ENCODE measurements around the gene ARHGEF4.
"Not testable (repeated sequence)": the region's sequence is repeated elsewhere in the genome, so short reads cannot be mapped to it uniquely, and the experiment has no call there.

Gene ARHGEF4

DNA sequence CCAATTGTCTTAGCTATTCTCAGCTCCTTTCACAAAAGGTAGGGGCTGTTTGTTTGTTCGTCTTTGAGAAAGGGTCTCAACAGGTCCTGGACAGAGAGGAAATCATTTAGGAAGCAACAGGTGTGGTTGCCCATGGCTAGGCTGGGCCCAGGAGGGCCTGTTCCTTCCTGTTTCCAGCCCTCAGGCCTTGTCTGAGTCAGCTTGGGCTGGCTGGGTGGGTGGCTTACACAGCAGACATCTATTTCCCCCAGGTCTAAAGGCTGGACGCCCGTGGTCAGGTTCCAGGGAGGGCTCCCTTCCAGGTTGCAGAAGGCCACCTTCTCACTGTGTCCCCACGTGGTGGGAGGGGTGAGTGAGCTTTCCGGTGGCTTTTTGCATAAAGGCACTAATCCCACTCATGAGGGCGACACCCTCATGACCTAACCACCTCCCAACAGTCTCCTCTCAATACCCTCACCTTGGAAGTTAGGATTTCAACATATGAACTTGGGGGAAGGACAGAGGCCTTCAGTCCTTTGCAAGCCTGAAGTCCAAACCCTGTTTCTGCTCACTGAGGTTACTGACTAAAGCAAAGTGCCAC, 45.5 kb downstream of the ARHGEF4 start:
- no peak overlapping the region for H3K4me3 ChIP-seq (ENCODE audit: low read depth, low read length)

DNA sequence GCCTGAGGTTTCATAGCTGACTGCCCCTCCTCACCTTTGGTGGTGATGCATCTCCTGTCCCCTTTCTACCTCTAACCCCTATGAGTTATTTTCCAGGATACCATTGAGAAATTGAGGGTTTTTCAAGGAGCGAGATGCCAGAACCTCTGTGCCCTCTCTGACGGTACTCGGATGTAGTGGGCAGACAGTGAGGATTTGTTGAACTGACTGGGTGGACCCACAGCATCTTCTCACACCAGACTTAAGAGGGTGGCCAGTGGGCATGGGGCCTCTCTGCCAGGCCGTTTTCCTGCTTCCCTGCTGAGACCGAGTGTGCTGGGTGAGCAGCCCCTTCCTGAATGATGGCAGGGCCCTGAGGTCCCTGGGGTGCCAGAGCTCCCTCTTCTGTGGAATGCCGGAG, 46.3 kb downstream of the ARHGEF4 start:
- H3K4me3 ChIP-seq (ENCODE audit: low read depth, low read length), result no peak overlapping the region

DNA sequence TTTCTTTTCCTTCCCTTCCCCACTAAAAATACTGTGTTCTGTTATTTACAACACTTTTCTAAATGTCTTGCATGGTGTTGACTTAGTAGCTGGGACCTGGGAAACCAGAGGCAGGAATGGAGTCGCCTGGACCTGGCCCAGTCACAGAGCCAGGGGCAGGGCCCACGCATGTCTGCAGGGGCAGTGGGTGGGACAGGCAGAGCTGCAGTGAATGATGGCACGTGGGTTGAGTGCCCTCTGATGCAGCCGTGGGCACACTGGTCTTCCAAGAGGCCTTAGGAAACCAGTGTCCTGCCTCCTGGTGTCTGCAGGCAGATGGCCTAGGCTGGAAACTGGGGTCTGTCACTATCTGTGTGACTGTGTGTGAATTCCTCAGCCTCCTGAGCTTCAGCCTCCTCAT, 46.8 kb downstream of the ARHGEF4 start:
- H3K4me3 ChIP-seq (ENCODE audit: low read depth, low read length), result no peak overlapping the region

DNA sequence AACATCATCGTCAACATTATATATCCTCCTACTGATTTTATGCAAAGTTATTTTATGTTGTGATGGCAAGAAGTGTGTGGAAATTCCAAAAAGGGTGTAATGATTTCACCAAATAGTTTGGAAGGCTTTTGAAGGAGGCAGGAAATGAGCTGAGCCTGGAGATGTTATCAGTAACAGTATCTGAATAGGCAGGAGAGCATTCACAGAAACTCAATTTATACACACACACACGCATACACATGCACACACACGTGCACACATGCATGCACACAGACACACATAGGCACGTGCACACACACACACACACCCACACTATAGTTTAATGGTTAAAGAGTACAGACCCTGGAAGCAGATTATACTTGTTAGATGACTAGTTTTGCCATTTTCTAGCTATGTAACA, 47.3 kb downstream of the ARHGEF4 start:
- H3K4me3 ChIP-seq (ENCODE audit: low read depth, low read length), result no peak overlapping the region

DNA sequence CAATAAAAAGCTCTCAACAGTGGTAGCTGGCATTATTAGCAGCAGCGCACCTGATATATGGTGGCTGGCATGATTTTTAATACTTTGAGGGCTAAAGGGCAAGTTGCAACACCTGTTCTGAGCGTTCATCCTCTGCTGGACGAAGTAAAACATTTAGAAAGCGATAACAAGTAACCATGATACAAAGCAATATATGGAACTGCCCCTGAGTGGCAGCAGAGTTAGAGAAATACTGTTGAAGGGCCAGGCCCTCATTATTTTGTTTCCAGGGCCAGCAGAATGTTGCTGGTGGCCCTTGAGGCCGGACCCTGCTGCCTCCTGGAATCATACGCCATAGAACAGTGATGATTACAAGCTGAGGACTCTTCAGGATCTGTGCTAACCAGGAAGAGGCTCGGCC, 47.8 kb downstream of the ARHGEF4 start:
- no peak overlapping the region for H3K4me3 ChIP-seq (ENCODE audit: low read depth, low read length)

DNA sequence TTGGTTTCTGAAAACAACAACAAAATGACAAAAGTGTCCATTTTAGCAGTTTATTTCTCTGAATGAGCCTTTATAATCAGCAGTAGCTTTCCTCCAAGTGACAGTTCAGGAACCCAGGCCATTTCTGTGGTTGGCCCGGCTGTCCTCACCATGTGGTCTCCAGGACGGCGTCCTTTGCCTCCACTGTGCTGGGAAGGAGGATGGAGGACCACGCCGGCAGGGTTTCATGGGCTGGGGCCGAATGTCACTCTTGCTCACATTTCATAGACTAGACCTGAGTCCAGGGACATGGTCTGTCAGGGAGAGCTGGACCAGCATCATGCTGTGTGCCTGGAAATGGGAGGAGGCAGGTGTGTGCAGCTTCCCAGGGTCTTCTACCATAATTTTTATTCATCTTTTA, 50.9 kb downstream of the ARHGEF4 start:
- no peak overlapping the region for H3K4me3 ChIP-seq (ENCODE audit: low read depth, low read length)

DNA sequence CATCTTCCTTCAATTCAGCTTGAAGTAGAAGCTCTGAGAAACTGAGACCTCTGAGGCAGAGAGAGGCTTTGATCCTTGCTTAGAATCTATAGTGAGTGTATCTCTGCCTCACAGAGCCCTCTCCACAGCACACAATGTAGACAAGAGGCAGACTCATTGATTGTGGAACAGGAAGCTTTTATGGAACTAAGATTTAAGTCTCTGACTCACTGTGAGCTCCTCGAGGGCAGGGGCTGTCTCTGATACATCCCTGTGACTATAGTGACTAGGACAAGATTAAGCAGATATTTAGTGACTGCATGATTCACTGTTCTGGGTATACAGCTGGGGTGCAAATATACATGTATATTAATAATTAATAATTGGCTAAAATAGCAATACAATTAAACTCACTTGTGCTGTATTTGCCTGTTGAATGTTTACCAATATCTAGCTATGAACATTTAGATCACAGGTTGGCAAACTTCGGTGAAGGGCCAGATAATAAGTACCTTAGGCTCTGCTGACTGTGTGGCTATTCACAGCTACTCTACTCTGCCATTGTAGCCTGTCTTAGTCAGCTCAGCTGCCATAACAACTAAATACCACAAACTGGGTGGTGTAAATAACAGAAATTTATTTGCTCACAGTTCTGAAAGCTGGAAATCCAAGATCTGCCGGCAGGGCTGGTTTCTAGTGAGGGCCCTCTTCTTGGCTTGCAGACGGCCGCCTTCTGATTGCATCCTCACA, 54.4 kb downstream of the ARHGEF4 start:
- H3K4me3 ChIP-seq (ENCODE audit: low read depth, low read length), result no peak overlapping the region

DNA sequence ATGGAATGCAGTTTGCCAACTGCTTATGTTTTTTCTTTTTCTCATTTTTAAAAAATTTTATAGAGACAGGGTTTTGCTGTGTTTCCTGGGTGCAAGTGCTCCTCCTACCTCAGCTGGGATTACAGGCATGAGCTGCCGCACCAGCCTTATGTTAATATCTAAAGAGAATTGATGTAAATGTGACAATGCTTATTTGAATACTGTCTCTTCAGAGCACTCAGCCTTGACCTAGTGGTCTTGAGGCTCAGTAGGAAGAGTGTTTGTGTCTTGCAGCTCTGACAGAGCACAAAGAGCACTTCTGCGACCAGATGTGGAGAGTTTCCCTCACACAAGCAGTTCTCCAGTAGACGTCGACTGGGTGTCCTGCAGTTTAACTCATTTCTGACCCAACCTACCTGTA, 55.3 kb downstream of the ARHGEF4 start:
- no peak overlapping the region for H3K4me3 ChIP-seq (ENCODE audit: low read depth, low read length)

DNA sequence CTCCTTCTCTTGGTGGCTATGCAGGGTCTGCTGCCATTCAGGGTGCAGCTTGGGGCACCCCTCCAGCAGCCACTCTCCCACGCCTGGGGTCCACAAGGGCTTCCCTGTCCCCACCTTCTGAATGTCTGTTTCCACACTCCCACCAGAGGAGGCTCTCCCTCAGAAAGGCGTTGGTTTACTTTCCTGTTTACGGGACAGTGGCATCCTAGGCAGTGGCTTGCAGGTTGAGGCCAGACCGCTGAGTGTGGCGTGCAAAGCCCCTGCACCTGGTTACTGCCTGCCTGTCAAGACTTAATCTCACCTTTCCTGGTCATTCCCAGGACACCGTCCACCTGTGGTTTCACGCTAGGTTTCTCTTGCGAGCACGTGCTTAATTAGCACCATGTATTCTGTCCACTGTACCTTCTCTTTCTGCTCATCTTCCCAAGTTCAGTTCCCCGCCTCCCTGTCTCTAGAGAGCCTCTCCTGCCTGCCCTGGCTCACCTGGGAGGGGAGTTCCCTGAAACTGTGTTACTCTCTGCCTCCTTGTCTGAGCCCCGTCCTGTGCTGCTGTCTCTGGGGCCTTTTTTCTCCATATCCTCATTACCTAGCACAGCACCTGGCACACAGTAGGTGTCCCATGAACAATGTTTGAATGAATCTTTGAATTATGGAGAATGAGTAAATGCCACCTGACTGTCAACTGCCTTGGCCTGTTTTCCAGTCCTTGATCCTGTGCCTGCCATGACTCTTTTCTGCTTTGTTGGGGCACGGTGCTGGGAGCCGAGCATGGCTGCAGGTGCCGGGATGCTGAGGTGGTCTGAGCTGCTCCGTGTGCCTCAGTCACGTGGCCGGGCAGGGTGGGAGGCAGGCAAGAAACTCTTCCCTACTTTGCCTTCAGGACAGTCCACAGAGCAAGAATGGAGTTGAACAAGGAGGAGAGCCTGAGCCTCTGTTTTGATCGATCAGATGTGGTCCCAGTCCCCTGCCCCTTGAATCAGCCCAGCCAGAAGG, 56.4 kb downstream of the ARHGEF4 start:
- H3K4me3 ChIP-seq (ENCODE audit: low read depth, low read length), result no peak overlapping the region

DNA sequence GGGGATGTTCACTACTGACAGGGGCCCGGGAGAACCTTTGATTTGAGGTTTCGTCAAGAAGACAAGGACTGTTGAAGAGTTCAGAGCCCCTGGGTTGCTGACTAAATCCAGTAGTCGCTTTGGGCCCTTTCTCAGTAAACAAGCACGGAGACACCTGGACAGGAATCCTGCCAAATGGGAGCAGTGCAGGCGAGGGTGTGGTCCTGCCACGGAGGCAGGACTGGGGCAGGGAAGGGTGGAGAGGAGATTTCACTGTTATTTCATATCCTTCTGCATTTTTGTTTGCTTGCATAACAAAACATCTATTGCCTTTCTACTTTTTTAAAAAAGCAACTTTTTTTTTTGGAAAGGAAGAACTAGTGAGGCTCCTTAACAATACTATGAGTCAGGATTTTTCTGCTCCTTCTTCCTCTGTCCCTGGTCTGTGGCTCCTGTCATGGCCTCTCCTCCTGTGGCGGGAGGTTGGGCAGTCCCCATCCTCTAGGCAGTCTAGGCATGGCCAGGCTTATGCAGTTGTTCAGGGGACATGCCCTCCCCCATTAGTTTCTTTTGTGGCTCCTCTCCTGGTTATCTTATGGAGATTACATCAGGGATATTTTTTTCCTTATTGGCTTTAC, 57.7 kb downstream of the ARHGEF4 start:
- H3K4me3 ChIP-seq (ENCODE audit: low read depth, low read length), result no peak overlapping the region

DNA sequence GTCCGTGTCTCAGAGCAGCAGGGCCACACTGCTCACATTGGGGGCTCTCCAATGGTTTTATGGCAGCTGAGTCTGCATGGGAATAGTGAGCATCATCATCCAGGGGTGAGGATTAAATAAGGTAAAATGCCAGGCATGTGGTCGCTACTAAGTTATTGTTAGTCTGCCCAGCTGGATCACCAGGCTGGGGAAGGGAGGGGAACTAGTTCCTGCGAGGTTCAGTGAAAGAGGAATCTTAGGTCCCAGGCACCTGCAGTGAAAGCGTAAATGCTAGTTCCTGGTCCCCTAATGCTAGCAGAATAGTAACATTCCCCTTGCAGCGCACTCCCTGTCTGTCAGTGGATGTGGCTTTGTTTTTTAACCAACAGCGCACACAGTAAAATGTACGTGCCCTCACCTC, 60.1 kb downstream of the ARHGEF4 start:
- H3K4me3 ChIP-seq (ENCODE audit: low read depth, low read length), result no peak overlapping the region

DNA sequence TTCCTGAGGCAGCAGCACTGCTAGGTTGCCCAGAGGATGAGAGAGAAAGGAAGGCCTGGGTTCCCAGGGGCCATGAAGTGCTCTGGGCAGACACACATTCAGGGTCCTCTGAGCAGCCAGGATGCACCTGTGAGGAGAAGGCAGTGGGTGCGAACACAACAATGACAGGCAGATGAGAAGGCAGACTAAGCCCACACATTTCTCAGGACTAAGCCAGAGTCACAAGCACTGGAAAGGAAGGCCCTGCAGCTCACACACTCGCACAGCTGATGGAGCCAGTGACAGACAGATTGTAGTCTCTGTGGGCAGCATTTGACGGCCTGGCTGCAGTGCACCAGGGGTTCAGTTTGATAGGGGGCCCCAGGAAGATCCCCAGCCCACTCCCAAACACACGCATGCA, 61.8 kb downstream of the ARHGEF4 start:
- no peak overlapping the region for H3K4me3 ChIP-seq (ENCODE audit: low read depth, low read length)

DNA sequence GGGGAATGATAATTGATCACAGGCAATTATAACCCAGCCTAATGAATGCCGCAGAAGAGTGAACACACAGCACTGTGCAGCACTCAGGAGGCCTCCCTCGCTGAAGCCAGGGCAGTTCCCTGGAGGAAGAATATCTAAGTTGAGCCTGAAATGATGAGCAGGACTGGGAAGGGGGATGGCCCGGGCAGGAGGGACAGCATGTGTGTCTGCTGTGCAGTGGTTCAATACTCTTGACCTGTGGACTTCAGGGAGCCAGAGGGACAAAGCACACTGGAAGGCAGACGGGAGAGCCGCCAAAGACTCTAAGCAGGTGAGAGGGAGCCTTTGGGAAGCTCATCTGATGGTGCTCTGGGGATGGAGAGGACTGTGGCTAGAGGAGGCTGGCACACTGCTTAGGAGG, 62.6 kb downstream of the ARHGEF4 start:
- no peak overlapping the region for H3K4me3 ChIP-seq (ENCODE audit: low read depth, low read length)

DNA sequence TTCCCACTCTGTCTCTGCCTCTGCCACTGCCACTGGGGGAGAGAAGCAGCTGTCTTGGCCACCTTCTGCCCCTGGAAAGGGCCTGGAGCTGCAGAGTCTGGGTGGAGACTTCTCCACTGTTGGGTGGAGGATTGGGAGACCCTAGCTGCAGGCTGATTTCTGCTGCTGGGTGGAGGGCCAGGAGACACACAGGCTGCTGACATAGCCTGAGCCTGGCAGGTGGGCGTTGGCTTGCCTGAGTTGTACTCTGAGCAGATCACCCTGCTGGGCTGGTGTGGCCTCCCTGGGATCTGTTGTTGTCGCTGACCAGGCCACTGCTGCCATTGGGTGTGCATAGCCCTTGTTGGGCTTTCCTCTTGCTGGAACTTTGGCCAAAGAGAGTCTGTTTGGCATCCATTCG, 64.3 kb downstream of the ARHGEF4 start:
- H3K4me3 ChIP-seq (ENCODE audit: low read depth, low read length), result no peak overlapping the region

DNA sequence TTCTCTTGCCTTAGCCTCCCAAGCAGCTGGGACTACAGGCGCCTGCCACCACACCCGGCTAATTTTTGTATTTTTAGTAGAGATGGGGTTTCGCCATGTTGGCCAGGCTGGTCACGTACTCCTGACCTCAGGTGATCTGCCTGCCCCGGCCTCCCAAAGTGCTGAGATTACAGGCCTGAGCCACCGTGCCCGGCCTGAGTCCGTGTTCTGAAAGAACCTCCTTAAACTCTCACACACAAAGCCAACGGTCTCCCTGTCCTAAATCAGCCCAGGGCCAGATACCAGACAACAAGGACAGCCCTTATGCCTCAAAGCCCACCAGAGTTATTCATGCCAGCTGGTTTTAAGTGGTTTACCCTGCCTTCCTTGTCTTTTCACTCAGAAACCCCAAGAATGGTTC, 64.9 kb downstream of the ARHGEF4 start:
- not testable (repeated sequence) for H3K4me3 ChIP-seq (ENCODE audit: low read depth, low read length)

DNA sequence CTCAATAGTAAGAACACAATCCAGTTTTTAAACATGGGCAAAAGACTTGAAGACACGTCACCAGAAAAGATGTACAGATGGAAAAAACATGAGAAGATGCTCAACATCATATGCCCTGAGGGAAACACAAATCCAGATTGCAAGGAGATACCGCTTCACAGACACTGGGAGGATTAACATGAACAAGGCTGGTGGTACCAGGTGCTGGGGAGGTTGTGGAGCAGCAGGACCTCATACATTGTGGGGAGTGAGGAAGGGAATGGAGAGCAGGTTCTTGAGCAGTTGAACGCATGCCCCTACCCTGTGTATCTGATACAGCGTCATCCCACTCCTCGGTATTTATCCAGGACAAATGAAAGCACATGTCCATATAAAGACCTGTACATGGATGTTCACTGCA, 72.1 kb downstream of the ARHGEF4 start:
- H3K4me3 ChIP-seq (ENCODE audit: low read depth, low read length), result no peak overlapping the region

DNA sequence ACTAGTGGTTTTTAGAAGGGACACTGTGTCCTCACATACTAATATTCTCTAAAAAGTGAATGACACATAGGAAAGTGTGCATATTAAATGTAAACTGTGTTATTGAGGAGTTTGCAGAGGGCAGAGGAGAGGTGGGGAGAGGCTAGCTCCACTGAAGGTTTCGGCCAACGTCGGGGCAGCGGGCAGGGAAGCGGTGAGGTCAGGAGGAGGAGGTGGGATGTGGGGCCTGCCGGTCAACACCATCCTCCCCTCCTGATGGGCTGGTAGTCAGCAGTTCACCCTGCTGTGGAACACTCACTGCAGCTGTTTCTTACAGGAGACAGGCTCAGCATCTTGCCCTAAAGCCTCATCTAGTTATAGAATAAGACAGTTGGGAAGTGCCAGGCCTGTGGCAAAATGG, 74.2 kb downstream of the ARHGEF4 start:
- H3K4me3 ChIP-seq (ENCODE audit: low read depth, low read length), result no peak overlapping the region

DNA sequence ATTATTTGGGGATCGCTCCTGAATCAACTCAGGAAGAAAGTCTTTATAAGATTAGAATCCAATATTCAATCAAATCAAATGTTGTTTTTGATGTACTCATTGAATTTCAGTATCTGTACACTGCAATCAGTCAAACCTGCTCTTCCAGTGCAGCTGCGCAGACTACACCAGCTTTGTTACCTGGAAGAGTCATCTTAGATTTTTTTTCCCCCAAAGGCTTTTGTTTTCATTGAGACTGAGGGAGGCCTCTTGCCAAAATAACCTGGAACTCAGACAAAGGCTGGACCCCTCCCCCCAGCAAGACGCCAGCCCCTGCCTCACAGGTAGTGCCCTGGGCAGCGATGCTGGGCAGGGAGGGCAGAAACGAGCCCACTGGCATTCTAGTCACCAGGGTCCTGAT, 74.8 kb downstream of the ARHGEF4 start:
- H3K4me3 ChIP-seq (ENCODE audit: low read depth, low read length), result no peak overlapping the region

DNA sequence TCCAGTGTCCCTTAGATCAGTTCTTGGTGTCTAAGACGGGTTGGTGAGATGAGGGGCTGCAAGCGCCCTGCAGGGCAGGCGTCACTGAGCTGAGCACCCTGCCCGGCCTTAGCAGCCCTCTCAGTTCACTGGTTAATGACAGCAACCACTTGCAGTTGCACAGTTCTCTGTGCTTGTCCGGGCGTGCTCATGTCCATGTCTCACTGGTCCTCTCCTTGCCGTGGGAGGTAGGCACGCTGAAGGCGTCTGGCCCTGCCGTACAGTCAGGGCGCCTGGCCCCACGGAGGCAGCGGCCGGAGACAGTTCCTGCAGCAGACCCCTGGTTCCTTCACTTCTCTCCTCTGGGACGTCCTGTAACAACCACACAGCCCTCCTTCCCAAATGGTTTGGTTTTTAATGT, 75.3 kb downstream of the ARHGEF4 start:
- no peak overlapping the region for H3K4me3 ChIP-seq (ENCODE audit: low read depth, low read length)

DNA sequence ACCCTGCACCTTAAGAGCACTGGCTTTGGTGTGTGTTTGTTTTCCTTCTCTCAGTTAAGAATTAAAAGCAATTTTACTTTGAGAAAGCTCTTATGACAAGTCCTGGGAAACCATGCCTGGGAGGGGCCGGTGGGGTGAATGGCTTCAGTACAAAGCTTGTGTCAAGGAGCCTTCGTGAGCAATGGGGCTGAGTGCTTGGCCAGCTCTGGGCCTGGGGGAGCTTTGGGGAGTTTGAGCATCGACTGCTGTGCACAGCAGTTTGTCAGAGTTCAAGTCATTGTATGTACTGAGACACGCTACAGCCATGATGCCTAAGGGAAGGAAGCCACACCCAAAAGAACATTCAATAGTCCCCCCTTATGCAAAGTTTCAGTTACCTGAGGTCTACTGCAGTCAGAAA, 75.8 kb downstream of the ARHGEF4 start:
- no peak overlapping the region for H3K4me3 ChIP-seq (ENCODE audit: low read depth, low read length)

DNA sequence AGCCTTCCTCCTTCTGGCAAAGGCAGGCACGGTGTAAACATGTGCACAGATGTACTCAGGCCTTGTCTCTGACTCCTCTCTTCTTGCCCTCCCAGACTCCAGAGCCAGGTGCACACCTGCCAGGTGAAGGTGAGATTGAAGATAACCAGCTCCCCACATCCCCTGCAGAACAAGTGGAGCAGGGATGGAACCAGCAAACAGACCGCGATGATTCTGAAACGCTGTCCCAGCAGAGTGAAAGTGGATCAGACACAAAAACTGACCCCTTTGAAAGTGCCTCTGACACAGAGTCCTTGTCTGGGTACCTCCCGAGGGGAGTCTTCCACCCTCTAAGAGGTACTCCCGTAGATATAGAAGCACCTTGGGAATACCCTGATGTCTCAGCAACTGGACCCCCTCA, 77.2 kb downstream of the ARHGEF4 start:
- no peak overlapping the region for H3K4me3 ChIP-seq (ENCODE audit: low read depth, low read length)

Data from iPS-11a (cell line).